Trophoblast cell (in vitro differentiated cells and primary cell): ENCODE measurements around the gene ZNF335.

Experiments
- DNase-seq, 2 donors: peaks; one replicate each; pipeline ENCODE4 v3.0.0-alpha.2; 2016
- H2AFZ ChIP-seq: 2 replicates; pipeline ENCODE4 v1.6.1; 2013; ENCODE audit warnings: low read length, moderate library complexity, mild to moderate bottlenecking; ENCODE audit not compliant: insufficient read depth, poor library complexity
- H2AK5ac ChIP-seq: 2 replicates; pipeline ENCODE4 v1.6.1; 2013; ENCODE audit warnings: mild to moderate bottlenecking, low read length
- H2BK120ac ChIP-seq: 2 replicates; pipeline ENCODE4 v1.6.1; 2013; ENCODE audit warnings: low read length, mild to moderate bottlenecking, moderate library complexity; ENCODE audit not compliant: insufficient read depth, poor library complexity
- H2BK12ac ChIP-seq: 2 replicates; pipeline ENCODE4 v1.6.1; 2013; ENCODE audit warnings: mild to moderate bottlenecking, low read length, moderate library complexity
- H2BK5ac ChIP-seq: 2 replicates; pipeline ENCODE4 v1.6.1; 2013; ENCODE audit warnings: low read length, low read depth, moderate library complexity, mild to moderate bottlenecking; ENCODE audit not compliant: poor library complexity
- H3K14ac ChIP-seq: 2 replicates; pipeline ENCODE4 v1.6.1; 2013; ENCODE audit warnings: mild to moderate bottlenecking, low read length
- H3K18ac ChIP-seq: 2 replicates; pipeline ENCODE4 v1.6.1; 2013; ENCODE audit warnings: mild to moderate bottlenecking, low read length
- H3K23ac ChIP-seq: 2 replicates; pipeline ENCODE4 v1.6.1; 2013; ENCODE audit warnings: low read length
- H3K27ac ChIP-seq: 2 replicates; pipeline ENCODE4 v1.5.1; 2013; ENCODE audit warnings: low read depth, mild to moderate bottlenecking, inconsistent platforms, low read length, moderate library complexity
- H3K27me3 ChIP-seq: 2 replicates; pipeline ENCODE4 v1.6.1; 2013; ENCODE audit warnings: inconsistent platforms, mild to moderate bottlenecking, low read length, moderate library complexity; ENCODE audit not compliant: insufficient read depth
- H3K36me3 ChIP-seq, 2 experiments: 1 replicate in 1 of 2; 2 replicates in 1 of 2; pipeline ENCODE4 v1.6.1; 2013; ENCODE audit warnings: low read length in 2 of 2, mild to moderate bottlenecking in 2 of 2, moderate library complexity in 1 of 2; ENCODE audit not compliant: insufficient read depth in 2 of 2, control insufficient read depth in 1 of 2
- H3K4ac ChIP-seq: 2 replicates; pipeline ENCODE4 v1.6.1; 2013; ENCODE audit warnings: low read depth, mild to moderate bottlenecking, low read length, moderate library complexity
- H3K4me1 ChIP-seq, 2 experiments: 1 replicate in 1 of 2; 2 replicates in 1 of 2; pipeline ENCODE4 v1.6.1; 2013; ENCODE audit warnings: low read length in 2 of 2, mild to moderate bottlenecking in 2 of 2, moderate library complexity in 1 of 2; ENCODE audit not compliant: insufficient read depth in 2 of 2, control insufficient read depth in 1 of 2
- H3K4me2 ChIP-seq: 2 replicates; pipeline ENCODE4 v1.6.1; 2013; ENCODE audit warnings: inconsistent platforms, mild to moderate bottlenecking, low read length, moderate library complexity
- H3K4me3 ChIP-seq: 2 replicates; pipeline ENCODE4 v1.5.1; 2013; ENCODE audit warnings: mild to moderate bottlenecking, low read depth, low read length, inconsistent platforms
- H3K79me1 ChIP-seq: one replicate; pipeline ENCODE4 v1.6.1; 2013; ENCODE audit warnings: low read length
- H3K79me2 ChIP-seq: 2 replicates; pipeline ENCODE4 v1.6.1; 2013; ENCODE audit warnings: low read length, mild to moderate bottlenecking; ENCODE audit not compliant: control insufficient read depth, insufficient read depth, poor library complexity
- H3K9ac ChIP-seq: 2 replicates; pipeline ENCODE4 v1.6.1; 2013; ENCODE audit warnings: mild to moderate bottlenecking, low read length
- H3K9me3 ChIP-seq: 2 replicates; pipeline ENCODE4 v1.6.1; 2013; ENCODE audit warnings: low read depth, mild to moderate bottlenecking, control low read depth, inconsistent platforms, low read length; ENCODE audit not compliant: insufficient read depth
- H4K12ac ChIP-seq: 2 replicates; pipeline ENCODE4 v1.6.1; 2013; ENCODE audit warnings: low read depth, mild to moderate bottlenecking, low read length, moderate library complexity
- H4K8ac ChIP-seq: 2 replicates; pipeline ENCODE4 v1.6.1; 2013; ENCODE audit warnings: low read depth, mild to moderate bottlenecking, low read length, moderate library complexity
- H4K91ac ChIP-seq: one replicate; pipeline ENCODE4 v1.6.1; 2013; ENCODE audit warnings: low read depth, mild to moderate bottlenecking, low read length, moderate library complexity
- WGBS: extraction: QIAGEN DNeasy Blood & Tissue Kit; methylation state at CpG from one replicate; pipeline ENCODE4 v1.1.7; 2013; ENCODE audit warnings: missing lambda C conversion rate; ENCODE audit not compliant: insufficient read length, insufficient coverage; ENCODE audit errors: extremely low coverage; 5-methylcytosine and 5-hydroxymethylcytosine counted together

ZNF335 gene

DNA sequence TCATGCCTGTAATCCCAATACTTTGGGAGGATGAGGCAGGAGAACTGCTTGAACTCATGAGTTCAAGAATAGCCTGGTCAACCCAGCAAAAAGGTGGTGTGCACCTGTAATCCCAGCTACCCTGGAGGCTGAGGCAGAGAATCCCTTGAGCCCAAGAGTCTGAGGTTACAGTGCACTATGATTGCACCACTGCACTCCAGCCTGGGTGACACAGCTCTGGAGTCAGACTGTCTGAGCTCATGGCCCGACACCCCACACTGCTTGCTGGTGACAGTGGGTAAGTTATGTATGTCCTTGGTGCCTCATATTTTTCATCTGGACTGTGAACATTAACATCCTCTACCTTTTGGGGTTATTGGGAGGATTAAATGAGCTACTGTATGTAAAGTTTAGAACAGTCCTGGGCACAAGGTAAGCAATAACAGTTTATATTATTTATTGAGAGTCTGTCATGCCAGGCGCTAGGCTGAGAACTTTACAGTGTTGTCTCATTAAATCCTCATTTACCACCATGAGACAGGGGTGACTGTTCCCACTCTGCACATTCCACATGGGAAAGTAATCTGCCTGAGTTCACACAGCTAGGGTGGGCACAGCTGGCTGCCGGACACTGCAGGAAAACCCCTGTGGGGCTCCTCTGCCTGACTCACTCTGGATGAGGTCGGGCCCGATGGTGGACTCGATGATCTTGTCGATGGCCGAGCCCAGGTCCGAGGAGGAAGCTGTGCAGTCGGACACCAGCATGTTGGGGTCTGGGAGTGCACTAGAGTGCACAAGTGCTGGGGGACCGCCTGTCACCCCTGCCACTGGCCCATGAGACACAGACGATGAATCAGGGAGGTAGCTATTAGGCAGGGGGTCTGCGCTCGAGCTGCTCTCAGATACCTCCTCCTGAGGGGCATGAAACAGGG is 2.9 kb downstream of the ZNF335 start:
- no peaks in the 10 kb centered on the region for H3K9me3 ChIP-seq
- peak overlapping the region; percentile 5 for H3K9ac ChIP-seq
- H3K4me1 ChIP-seq = peaks cover 13% of the 10 kb centered on the region in 2 experiments
- H3K4me3 ChIP-seq = no peak overlapping the region
- H2BK12ac ChIP-seq = no peak overlapping the region
- no peak overlapping the region for H2AK5ac ChIP-seq
- no peak overlapping the region for H4K8ac ChIP-seq
- no CpG with 5 or more reads among the region's 14 CpGs for WGBS
- H4K12ac ChIP-seq = no peak overlapping the region
- H2BK120ac ChIP-seq = no peak overlapping the region
- no peak overlapping the region for H4K91ac ChIP-seq
- H3K4ac ChIP-seq = no peak overlapping the region
- H2AFZ ChIP-seq = no peak overlapping the region
- H3K27me3 ChIP-seq = no peaks in the 10 kb centered on the region
- H2BK5ac ChIP-seq = no peak overlapping the region
- H3K36me3 ChIP-seq = peaks cover 42 to 45% of the 10 kb centered on the region in 2 experiments
- no peak for DNase-seq
- no peak overlapping the region for H3K18ac ChIP-seq
- H3K27ac ChIP-seq = no peak overlapping the region
- peaks cover 15% of the 10 kb centered on the region for H3K79me1 ChIP-seq
- no peak overlapping the region for H3K23ac ChIP-seq
- H3K14ac ChIP-seq = no peak overlapping the region
- H3K4me2 ChIP-seq = no peak overlapping the region
- H3K79me2 ChIP-seq = peaks cover 12% of the 10 kb centered on the region

DNA sequence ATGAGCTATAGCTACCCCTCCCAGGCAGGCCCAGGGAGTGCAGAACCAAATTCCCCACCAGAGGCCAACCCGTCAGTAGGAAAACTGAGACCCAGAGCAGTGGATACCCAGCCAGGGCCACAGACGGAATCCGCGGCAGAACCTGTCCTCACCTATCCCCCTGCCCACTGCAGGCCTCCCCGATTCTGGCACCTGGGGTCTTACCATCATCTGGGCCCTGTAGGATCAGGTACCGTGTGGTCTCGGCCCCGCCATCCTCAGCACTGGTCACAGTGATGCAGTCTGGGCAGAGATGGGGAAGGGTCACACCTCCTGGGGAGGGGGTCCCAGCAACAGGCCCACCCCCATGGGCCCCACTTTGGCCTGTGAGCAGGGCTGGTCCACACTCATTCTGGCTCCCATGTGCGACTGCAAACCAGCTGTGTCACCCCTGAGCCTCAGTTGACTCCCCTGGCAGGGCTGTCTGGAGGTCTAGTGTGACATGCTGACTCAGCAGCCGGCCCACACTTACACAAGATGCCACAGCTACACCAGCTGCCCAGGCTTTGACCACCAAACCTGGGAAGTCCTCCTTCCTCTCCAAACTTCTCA is 3.8 kb downstream of the ZNF335 start:
- no peaks in the 10 kb centered on the region for H3K27me3 ChIP-seq
- no peak overlapping the region for H2BK12ac ChIP-seq
- H3K4me2 ChIP-seq = no peak overlapping the region
- no peak overlapping the region for H3K14ac ChIP-seq
- no peak overlapping the region for H2AFZ ChIP-seq
- no peak overlapping the region for H3K9ac ChIP-seq
- peaks cover 1% of the 10 kb centered on the region for H3K9me3 ChIP-seq
- no peak overlapping the region for H4K8ac ChIP-seq
- H2BK5ac ChIP-seq = no peak overlapping the region
- DNase-seq = no peak
- H2BK120ac ChIP-seq = no peak overlapping the region
- no peak overlapping the region for H2AK5ac ChIP-seq
- no peak overlapping the region for H4K12ac ChIP-seq
- H3K18ac ChIP-seq = no peak overlapping the region
- peaks cover 12% of the 10 kb centered on the region for H3K79me2 ChIP-seq
- H3K23ac ChIP-seq = no peak overlapping the region
- H3K4me3 ChIP-seq = no peak overlapping the region
- H3K4ac ChIP-seq = no peak overlapping the region
- H3K4me1 ChIP-seq = peaks cover 13% of the 10 kb centered on the region in 2 experiments
- H3K79me1 ChIP-seq = peaks cover 15% of the 10 kb centered on the region
- H3K27ac ChIP-seq = no peak overlapping the region
- H4K91ac ChIP-seq = no peak overlapping the region
- WGBS = no CpG with 5 or more reads among the region's 10 CpGs
- peaks cover 51 to 54% of the 10 kb centered on the region in 2 experiments for H3K36me3 ChIP-seq

DNA sequence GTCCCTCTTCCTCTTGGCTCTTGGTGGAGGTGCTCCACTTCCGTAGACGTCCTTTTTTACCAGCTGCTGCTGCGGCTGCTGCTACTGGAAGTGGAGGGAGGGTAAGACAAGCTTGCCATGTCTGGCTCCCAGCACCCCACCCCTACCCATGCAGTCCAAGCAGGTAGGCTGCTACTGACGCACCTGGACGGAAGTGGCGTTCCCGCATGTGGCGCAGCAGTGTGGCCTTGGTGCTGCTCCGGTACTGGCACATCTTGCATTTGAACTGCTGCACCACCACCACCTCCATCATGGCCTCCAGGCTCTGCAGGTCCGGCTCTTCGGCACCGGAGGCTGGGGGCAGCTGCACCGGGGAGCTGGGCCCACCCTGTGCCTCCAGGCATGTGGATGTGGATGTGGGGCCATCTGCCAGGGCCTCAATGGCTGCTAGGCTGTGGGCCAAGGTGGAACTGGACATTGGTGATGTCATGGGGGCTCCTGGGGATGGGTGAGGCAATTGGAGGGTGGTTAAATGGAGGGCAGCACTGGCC is 4.4 kb downstream of the ZNF335 start:
- H3K79me2 ChIP-seq = peaks cover 12% of the 10 kb centered on the region
- H3K27ac ChIP-seq = no peak overlapping the region
- H2AFZ ChIP-seq = no peak overlapping the region
- no peak for DNase-seq
- H3K9me3 ChIP-seq = peaks cover 3% of the 10 kb centered on the region
- peaks cover 14% of the 10 kb centered on the region for H3K79me1 ChIP-seq
- peaks cover 10 to 11% of the 10 kb centered on the region in 2 experiments for H3K4me1 ChIP-seq
- no peak overlapping the region for H3K9ac ChIP-seq
- no peak overlapping the region for H2BK5ac ChIP-seq
- H2AK5ac ChIP-seq = no peak overlapping the region
- H3K4me3 ChIP-seq = no peak overlapping the region
- no peak overlapping the region for H3K4ac ChIP-seq
- H2BK120ac ChIP-seq = no peak overlapping the region
- H3K14ac ChIP-seq = no peak overlapping the region
- peaks cover 53 to 57% of the 10 kb centered on the region in 2 experiments for H3K36me3 ChIP-seq
- H3K23ac ChIP-seq = no peak overlapping the region
- no peak overlapping the region for H2BK12ac ChIP-seq
- H3K4me2 ChIP-seq = no peak overlapping the region
- no peak overlapping the region for H3K18ac ChIP-seq
- H4K91ac ChIP-seq = no peak overlapping the region
- no peak overlapping the region for H4K12ac ChIP-seq
- no peak overlapping the region for H4K8ac ChIP-seq
- no CpG with 5 or more reads among the region's 13 CpGs for WGBS
- no peaks in the 10 kb centered on the region for H3K27me3 ChIP-seq

DNA sequence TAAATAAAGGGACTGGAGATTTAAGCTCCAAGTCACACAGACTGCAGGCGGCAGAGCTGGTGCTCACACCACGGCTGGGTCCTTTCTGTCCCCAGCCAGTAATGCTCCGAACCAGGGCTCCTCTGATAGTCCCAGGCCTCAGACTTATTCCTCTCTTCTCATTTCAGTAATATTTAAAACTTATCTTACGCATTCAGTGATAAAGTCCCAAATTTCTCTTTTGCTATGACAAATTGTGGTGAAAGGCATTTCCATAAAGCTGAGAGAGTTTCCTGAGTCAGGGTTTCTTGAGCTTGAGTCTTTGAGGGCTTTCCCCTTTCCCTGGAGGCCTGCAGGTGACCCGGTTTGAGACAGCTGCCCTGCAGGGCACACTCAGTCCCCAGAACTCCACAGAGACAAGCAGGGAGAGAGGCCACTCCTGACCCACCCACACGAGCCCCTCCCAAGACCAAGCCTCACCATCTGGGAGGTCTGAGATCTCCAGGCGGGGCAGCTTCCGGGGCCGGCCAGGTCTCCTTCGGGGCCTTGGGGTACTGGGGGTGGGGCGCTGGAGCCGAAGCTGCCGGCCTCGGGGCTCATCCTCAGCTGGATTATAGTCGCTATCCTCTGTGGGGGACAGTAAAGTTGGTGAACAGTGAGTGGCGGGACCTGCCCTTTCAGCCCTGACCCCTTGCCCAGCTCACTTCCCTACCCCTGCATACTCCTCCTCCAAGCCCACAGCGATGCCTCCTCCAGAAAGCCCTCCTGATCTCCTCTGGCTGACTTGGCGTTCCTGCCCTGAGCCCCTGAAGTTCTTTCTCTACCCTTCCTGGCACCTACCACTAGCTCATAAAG is 6.6 kb downstream of the ZNF335 start:
- Histone ChIP-seq H3K23ac (no peak overlapping the region), H3K27me3 (no peaks in the 10 kb centered on the region), H2BK12ac (no peak overlapping the region), H3K9me3 (peaks cover 4% of the 10 kb centered on the region), H3K27ac (no peak overlapping the region), H3K14ac (no peak overlapping the region), H3K4me3 (no peak overlapping the region), H2AFZ (no peak overlapping the region), H4K8ac (no peak overlapping the region), H3K4ac (no peak overlapping the region), H4K91ac (no peak overlapping the region), H3K36me3 (peaks cover 71 to 77% of the 10 kb centered on the region in 2 experiments), H3K4me1 (peaks cover 2% of the 10 kb centered on the region in 2 experiments), H3K79me1 (no peaks in the 10 kb centered on the region), H2BK5ac (no peak overlapping the region), H2BK120ac (no peak overlapping the region), H2AK5ac (no peak overlapping the region), H3K79me2 (no peaks in the 10 kb centered on the region), H3K4me2 (no peak overlapping the region), H4K12ac (no peak overlapping the region), H3K9ac (no peak overlapping the region), H3K18ac (no peak overlapping the region)
- no CpG with 5 or more reads among the region's 18 CpGs for WGBS
- no peak for DNase-seq
